ENCODE measurements around the gene AATF.

GRCh38 chr17:37060094-37060493, 111.3 kb downstream of the AATF start:
- TF ChIP-seq RAD21 (conservative IDR thresholded peaks at IDR 0.05) (no peak), REST (IDR thresholded peaks at IDR 0.05; ENCODE audit: borderline replicate concordance) (no peak), TAF1 (IDR thresholded peaks at IDR 0.05; ENCODE audit: low read depth) (no peak), EP300 (conservative IDR thresholded peaks at IDR 0.05; ENCODE audit: poor library complexity, severe bottlenecking) (no peak)
- TF ChIP-seq, protein P1, sequence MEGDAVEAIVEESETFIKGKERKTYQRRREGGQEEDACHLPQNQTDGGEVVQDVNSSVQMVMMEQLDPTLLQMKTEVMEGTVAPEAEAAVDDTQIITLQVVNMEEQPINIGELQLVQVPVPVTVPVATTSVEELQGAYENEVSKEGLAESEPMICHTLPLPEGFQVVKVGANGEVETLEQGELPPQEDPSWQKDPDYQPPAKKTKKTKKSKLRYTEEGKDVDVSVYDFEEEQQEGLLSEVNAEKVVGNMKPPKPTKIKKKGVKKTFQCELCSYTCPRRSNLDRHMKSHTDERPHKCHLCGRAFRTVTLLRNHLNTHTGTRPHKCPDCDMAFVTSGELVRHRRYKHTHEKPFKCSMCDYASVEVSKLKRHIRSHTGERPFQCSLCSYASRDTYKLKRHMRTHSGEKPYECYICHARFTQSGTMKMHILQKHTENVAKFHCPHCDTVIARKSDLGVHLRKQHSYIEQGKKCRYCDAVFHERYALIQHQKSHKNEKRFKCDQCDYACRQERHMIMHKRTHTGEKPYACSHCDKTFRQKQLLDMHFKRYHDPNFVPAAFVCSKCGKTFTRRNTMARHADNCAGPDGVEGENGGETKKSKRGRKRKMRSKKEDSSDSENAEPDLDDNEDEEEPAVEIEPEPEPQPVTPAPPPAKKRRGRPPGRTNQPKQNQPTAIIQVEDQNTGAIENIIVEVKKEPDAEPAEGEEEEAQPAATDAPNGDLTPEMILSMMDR (IDR thresholded peaks at IDR 0.05; ENCODE audit: poor library complexity, severe bottlenecking), result no peak
